ENCODE measurements around the gene SSC4D.
A peak's percentile ranks its signal among the peaks of the same experiment; 100 is the strongest.
"Not testable (repeated sequence)": the region's sequence is repeated elsewhere in the genome, so short reads cannot be mapped to it uniquely, and the experiment has no call there.

SSC4D gene

DNA sequence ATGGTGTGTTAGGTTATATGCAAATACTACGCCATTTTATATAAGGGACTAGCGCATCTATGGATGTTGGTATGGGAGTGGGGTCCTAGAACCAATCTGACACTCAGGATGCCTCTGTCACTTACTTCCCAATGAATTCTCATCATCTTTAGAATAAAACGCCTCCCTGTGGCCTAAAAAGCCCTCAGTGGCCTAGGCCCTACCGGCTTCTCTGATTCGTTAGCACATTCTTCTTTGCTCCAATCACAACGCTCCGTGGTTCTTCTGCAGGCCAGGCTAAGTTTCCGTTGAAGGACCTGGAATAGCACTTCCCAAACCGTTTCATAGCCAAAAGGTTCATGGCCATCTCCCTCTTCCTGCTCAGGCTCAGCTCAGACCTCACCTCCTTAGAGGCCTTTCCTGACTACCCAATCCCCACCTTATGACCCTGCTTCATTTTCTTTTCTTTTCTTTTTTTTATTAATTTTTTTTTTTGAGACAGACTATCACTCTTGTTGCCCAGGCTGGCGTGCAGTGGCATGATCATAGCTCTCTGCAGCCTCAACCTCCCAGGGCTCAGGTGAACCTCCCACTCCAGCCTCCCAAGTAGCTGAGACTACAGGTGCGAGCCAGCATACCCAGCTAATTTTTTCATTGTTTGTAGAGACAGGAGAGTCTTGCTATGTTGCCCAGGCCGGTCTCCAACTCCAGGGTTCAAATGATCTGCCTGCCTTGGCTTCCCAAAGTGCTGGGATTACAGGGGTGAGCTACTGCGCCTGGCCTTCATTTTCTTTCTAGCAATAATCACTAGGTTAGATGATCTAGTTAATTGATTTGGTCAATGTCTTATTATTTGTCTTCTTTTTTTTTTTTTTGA, 26.2 kb downstream of the SSC4D start:
- DNase-seq (ENCODE audit: low spot score): no peak

DNA sequence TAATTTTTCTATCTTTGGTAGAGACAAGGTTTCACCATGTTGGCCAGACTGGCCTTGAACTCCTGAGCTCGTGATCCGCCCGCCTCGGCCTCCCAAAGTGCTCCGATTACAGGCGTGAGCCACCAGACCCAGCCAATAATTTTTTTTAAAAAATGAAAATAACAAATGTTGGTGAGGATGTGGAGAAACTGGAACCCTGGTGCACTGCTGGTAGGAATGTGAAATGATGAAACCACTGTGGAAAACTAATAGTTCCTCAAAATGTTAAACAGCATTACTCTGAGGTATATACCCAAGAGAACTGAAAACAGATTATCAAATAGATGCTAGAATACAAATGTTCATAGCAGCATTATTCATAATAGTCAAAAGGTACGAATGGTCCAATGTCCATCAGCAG, 27.7 kb downstream of the SSC4D start:
- DNase-seq (ENCODE audit: low spot score): no peak

DNA sequence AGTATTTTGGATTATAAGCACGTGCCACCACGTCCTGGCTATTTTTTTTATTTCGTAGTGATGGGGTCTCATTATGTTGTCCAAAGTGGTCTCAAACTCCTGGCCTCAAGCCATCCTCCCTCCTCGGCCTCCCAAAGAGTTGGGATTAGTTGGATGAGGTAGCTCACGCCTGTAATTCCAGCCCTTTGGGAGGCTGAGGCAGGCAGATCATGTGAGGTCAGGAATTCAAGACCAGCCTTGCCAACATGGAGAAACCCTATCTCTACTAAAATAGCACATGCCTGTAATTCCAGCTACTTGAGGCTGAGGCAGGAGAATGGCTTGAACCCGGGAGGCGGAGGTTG, 28.9 kb downstream of the SSC4D start:
- no peak for DNase-seq (ENCODE audit: low spot score)

DNA sequence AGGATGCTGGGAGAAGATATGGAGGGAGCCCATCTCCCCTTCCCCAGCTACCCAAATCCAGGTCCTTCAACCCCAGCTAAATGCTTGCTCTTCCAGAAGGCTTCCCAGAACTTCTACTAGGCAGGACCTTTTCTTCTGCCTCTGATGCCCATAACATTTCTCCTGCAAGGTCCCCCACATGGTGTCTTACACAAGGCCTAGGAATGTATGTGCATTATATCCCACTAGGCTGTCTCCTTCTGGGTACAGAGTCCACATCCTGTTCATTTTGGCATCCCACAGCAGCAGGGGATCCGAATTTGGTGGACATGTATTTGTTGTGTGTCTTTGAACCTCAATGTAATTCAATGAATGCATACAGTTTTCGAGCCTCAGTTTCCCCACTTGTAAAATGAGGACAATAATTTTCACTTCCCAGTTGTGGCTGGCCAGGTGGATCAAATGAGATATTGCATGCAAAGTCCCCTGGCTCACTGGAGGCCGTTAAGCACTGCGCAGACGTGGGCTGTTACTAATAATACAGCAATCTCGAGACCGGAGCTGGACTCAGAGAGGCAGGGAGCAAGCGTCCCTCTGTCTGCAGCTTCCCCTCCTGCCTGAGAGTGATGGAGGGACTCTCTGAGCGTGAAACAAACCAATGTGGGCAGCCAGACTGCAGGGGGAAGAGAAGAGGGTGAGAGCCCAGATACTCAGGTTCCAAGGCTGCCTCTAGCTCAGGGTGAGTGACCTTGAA, 32.1 kb downstream of the SSC4D start:
- no peak for DNase-seq (ENCODE audit: low spot score)

DNA sequence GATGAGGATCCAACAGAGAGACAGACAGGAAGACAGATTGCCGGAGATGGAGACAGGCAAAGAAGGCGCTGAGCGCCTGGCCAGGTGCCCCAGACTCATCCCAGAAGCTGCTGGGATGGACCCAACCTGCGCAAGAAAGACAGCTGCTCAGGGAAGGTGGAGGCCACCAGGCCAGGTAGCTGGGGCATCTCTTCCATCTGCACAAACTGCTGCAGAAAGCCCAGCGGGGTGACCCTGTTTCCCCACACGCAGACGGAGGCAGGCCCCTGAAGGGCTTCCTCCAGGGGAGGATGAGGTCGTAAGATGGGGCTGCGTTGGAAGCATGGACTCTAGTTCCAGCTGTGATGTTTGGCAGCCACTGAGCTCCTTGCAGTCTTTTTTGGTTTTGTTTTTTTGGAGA, 34.2 kb downstream of the SSC4D start:
- DNase-seq (ENCODE audit: low spot score): no peak

DNA sequence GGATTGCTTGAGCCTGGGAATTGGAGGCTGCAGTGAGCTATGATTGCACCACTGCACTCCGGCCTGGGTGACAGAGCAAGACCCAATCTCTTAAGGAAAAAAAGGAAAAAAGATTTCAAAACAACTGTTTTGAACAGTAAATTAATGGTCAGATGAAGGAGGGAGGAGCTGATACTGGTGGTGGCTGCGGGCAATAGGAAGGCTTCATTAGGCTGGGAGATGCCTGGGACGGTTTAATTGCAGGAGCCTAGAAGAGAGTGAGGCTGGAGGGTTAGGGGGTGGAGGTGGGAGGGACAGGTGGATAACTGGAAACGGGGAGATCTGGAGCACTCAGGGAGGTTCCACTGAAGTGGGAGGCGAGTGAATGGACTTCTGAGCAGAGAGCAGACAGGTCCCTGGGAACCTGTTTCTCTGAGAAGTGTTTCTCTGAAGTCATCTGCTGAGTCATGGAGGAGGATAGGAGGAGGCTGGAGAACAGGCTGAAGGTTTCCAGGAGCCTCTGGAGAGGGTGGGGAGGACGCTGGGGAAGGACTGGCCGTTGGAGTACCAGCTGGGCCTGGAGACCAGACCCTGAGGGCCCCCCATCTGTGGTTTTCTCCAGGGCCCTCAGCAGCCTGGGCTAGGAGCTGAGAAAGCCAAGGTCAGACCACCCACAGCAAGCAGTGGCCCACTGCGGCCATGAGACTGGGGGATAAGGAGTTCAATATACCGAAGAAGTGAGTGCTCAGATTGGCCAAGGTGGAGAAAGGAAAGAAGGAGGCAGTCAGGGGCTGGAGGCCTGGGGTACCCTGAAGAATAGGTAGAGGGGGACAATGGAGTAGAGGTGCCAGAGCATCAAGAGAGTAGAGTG, 36.3 kb downstream of the SSC4D start:
- DNase-seq (ENCODE audit: low spot score): peak; percentile 87

DNA sequence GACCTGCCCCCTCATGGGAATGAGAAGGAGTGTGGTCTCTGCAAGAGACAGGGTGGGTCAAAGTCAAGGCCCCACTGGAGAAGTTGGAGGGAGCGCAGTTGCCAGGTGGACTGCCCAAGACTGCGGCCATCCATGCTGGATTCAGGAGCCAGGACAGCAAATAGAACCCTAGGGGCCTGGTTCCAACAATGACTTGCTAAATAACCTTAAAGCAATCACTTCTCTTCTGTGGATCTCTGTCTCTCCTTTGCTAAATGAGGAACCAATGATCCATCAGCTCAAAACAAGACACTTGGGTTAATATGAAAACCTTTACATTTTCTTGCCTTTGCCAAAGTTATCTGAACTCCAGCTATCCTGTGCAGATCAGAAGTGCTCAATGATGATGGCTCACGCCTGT, 38.1 kb downstream of the SSC4D start:
- no peak for DNase-seq (ENCODE audit: low spot score)

DNA sequence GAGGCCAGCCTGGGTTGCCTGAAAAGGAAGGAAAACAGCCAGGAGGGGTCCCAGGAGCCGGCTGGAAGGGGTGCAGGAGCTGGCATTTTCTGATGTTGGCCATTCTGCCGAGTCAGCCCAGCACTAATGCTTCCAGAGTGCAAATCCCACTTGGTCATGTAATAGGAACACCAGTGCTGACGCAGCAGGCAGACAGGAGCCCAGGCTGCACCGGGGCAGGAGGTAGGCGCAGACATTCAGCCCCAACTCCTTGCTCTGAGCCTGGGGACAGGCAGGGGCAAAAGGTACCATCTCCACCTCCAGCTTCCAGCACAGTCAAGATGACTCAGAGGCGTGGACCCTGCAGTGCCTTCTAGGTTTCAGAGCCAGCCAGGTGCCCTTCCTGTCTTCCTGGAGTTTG, 40.5 kb downstream of the SSC4D start:
- DNase-seq (ENCODE audit: low spot score): no peak

DNA sequence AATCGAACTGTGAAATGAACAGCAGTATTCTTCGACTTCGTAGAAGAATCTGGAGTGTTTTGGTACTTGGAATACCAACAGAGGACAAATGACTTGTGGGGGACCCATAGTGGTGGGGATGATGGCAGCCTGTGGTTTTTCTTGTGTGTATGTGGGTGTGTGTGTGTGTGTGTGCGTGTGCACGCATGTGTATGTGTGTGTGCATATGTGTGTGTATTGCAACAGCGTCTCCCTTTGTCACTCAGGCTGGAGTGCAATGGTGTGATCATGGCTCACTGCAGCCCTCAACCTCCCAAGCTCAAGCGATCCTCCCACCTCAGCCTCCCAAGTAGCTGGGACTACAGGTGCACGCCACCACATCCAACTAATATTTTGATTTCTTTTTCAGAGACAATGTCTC, 41.3 kb downstream of the SSC4D start:
- DNase-seq (ENCODE audit: low spot score): no peak

DNA sequence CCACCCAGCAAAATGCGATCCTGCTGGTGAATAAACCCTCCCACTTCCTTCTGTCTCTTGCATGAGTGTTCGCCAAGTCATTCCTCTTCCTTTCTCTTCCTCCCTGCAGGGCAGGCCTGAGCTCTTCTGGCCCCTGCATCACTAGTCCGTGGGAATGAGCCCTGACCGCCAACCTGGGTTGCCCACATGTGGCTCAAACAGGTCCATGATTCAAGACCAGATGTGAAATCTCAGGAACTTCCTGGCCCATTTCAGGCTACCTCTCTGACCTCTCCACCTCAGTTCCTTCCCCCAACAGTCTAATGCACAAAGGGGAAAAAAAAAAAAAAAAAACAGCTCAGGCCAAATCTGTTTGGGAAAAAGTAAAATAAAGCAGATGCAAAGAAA, 45.3 kb downstream of the SSC4D start:
- no peak for DNase-seq (ENCODE audit: low spot score)

DNA sequence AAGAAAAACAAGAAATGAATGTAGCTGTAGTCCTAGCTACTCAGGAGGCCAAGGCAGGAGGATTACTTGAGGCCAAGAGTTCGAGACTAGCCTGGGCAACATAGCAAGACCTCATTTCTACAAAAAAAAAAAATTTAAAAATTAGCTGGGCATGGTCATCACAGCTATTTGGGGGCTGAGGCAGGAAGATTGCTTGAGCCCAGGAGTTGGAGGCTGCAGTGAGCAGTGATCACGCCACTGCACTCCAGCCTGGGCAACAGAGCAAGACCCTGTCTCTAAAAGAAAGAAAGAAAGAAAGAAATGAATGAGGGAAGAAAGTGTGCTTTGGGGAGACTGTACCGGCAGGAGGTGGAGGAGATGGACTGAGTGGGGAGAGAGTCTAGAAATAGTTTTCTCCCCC, 45.7 kb downstream of the SSC4D start:
- not testable (repeated sequence) for DNase-seq (ENCODE audit: low spot score)

DNA sequence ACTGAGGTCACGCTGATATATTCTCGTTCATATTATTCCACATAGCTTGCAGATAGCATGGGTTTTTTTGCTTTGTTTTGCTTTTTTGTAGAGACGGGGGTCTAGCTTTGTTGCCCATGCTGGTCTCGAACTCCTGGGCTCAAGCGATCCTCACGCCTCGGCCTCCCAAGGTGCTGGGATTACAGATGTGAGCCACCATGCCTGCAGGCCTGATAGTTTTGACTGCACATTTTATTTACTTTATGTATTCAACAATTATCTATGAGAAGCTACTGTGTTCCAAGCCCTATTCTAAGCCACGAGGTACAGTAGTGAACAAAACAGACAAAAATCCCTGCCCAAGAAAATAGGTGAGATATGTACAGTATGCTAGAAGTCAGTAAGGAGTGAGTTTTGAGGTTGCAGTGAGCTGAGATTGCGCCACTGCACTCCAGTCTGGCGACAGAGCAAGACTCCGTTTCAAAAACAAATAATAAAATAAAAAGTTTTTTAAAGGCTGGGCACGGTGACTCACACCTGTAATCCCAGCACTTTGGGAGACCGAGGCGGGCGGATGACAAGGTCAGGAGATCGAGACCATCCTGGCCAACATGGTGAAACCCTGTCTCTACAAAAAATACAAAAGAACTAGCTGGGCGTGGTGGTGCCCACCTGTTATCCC, 49.4 kb downstream of the SSC4D start:
- no peak for DNase-seq (ENCODE audit: low spot score)

DNA sequence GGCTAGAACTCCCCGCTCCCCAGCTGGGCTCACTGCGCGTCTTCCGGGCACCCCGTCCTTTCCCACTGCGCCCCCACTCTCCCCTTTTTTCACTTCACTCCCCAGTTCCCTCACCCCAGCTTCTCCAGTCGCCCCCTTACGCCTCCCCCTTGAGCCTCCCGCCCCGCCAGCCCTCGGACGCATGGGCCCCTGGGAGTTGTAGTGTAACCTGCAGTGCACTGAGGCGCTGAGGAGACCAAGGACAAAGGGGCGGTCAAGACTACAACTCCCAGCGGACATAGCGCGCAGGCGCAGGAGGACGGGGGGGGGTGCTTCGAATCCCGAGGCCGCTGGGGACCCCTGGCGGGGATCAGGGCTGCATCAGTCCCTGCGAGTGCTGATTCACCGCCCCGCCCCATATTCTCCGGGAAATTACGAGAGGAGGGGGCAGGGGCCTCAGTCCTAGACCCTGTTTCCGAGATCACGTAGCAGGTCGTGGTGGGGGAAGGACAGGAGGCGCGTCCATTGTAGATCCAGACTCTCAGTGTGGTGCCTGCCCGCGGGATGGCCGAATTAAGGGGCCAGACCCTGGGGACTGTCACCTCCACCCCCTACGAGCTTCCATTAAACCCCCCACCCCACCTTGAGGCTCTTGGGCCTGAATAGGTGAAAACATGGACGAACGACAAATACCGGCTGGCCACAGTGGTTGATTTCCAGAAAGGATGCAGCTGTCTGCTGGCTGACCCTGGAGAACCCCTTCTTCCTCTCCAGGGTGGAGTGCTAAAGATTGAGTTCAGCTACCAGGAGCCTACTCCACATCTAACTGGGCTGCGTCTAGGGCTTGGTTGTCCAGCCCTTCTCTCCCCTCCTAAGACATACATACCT, 50.2 kb downstream of the SSC4D start:
- peak; percentile 98 for DNase-seq (ENCODE audit: low spot score)

DNA sequence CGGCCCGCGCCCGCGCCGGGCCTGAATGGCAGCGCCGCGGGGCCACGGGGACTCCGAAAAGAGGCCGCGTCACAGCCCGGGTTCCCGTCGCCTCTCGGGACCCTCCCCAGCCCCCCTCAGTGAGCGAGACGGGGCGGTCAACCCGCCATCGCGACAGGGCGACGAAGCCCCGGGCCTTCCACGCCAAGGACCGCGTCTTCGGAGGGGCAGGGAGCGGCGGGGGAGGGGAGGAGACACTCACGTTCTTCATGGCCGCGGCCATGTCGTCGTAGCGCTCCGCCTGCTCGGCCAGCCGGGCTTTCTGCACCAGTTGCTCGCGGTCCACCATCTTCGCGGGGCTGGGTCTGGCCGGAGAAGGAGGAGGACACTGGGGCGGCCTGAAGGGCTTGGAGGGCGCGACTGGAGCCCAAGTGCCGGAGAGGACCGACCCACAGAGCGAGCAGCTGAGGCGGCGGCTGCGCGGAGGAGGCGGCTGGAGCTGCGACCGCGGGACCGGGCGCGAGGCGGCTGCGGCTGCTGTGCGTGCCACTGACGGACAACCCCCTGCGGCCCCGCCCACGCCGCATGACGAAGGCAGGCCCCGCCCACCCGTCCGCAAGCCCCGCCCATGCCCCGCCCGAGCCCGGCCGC, 50.9 kb downstream of the SSC4D start, which contains the start of gene YWHAG:
TSS of gene YWHAG (minus strand) at position 511 of the 630 bp plus-strand sequence. CDS start at position 328, 183 bp downstream.
- DNase-seq (ENCODE audit: low spot score): peak; percentile 91

DNA sequence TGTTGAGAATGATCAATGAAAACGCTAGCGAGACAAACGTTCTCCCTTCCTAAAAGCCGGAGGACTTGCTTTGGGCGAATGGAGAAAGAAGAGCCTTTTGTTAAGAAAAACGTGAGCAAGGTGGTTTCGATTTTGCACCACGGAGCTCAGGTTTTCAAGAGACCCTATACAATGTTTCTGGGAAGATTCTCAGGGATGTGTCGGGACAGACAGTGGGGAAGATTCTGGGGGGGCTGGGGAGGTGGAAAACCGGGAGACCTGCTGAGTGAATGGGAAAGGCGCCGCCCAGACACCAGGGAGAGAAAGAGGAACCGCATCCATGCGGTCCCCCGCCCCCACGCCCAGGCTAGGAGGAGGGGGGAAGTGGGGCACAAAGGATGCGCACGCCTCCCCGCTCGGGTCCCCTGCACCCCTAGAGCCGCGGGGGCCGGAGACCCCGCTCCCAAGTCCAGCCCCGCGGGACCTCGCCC, 51.5 kb downstream of the SSC4D start:
- no peak for DNase-seq (ENCODE audit: low spot score)

DNA sequence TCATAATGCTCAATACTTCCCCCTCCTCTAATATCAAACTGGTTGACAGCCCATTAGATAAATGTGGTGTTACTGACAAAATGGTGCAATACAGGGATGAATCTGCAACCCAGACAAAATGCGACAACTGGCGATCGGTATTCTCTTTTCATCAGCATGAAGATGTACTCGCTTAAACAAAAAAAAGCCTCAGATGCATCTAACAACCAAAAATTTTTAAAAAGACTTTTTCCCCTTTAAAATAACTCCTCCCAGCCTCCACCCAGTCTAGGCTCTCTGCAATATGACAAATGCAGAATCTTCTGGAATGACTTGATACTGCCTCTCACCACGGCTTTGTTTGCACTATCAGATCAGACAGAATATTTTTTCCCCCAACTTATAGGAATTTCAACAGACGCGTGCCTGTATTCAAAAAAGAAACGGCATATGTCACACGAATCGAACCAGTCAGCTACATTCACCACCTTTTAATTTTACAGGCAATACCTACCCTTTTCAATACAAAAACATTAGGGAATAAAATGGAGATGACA, 52.0 kb downstream of the SSC4D start:
- DNase-seq (ENCODE audit: low spot score): peak; percentile 49

DNA sequence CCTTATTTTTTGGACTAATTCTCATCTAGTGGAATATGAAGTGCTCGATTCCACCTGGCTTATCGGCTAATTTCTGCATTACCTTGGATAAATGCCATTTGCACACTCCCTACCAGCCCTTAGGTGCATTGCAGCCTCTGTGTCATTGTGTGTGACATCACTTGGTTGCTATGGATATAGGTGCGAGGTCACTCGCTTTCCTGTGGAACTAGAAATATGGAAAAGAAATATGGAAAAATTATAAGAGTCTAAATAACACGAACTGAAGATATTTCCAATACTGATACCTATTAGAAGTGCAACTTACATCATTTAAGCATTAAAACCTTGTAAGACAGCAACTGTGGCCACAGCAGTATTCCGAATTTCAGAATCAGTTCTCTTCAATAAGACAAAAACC, 52.7 kb downstream of the SSC4D start:
- peak; percentile 32 for DNase-seq (ENCODE audit: low spot score)

DNA sequence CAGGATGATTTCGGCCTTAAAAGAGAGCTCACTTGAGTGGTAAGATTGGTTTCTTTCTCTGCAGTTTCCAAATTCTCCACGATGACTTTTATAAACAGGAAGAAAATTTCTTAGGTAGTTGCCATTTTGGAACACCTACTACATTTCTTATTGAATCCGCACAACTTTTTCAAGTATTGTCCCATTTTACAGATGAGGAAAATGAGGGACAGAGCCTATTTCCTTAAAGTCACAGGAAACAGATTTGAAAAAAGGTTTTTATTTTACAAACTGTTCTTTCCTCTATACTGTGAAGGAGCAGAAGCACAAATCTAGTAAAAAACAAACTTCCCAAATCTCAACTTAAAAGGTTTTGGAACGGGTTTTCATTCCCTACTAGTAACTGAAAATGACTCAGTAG, 53.4 kb downstream of the SSC4D start:
- no peak for DNase-seq (ENCODE audit: low spot score)

DNA sequence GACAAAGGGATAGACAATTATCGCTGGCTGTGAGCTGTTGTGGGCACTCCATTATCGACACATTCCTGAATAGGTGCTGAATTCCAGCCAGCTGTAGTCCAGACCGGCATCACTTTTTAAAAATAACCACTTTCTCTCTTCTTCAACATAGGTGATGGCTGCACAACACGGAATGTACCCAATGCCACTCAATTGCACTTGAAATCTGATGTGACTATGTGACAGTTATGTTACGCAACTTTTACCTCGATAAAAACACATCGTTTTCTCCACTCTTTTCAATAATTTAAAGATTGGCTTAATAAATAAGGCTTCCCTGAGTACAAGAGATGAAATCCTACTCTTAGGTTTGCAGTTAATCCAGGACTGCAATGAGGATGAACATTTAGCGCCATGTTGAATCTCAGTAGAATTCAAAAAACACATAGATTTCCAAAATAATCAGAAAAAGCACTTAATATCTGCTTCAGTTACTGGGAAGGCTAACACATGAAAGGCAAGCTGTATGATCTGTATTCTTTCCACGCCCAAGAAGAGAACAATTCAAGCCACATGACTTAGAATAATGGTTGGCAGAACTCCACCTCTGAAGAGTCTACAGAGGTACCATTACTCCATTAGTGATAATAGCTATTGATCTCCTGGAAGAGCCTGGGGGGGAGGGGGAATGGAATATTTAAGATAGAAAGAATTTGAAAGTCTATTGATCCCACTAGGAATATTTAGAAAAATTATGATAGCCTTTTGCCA, 54.3 kb downstream of the SSC4D start:
- no peak for DNase-seq (ENCODE audit: low spot score)
